ENCODE results near the gene TENT5C. TPM values are rescaled to one million over a fixed set of nuclear protein-coding genes. Genes with fewer than 3 reads are reported as not detected.
A peak's percentile ranks its signal among the peaks of the same experiment; 100 is the strongest.

Gene TENT5C
- total and polyA plus RNA-seq, 9 of the 15 experiments (the other 6 are each of a cell fraction or from before 2014, with no cell fraction given) = 1.8 to 7.7 (median 4.0) TPM

GRCh38 chr1:117659550-117660270, 53.9 kb downstream of the TENT5C start (continued):
- TF ChIP-seq ZNF354B (CRISPR knock-in tag; IDR thresholded peaks at IDR 0.05) (0 out of 2 replicates have a peak, but pooled peaks have one; percentile 9), GATA2 (CRISPR knock-in tag; IDR thresholded peaks at IDR 0.05) (peak; percentile 55; the same call in 1 of the 2 replicates), TGIF2 (CRISPR knock-in tag; IDR thresholded peaks at IDR 0.05) (no peak), ZNF644 (tag; IDR thresholded peaks at IDR 0.05; ENCODE audit: low read depth) (no peak), RB1 (IDR thresholded peaks at IDR 0.05; ENCODE audit: low read depth) (no peak), ELF1 (tag; IDR thresholded peaks at IDR 0.05) (no peak), HNRNPL (IDR thresholded peaks at IDR 0.05; ENCODE audit: low read depth, low read length) (no peak), RCOR1 (IDR thresholded peaks at IDR 0.05; ENCODE audit: borderline replicate concordance in 1 of 2, low read depth in 2 of 2, low read length in 2 of 2) (peak; percentile 68 to 95), XRCC5 (IDR thresholded peaks at IDR 0.05; ENCODE audit: low read depth, low read length) (no peak), TRIM24 (IDR thresholded peaks at IDR 0.05) (peak; percentile 77 to 84), KLF16 (IDR thresholded peaks at IDR 0.05) (peak; percentile 82), MCM5 (IDR thresholded peaks at IDR 0.05; ENCODE audit: low read depth) (no peak), FOSL1 (tag; conservative IDR thresholded peaks at IDR 0.05) (no peak), ZNF280A (IDR thresholded peaks at IDR 0.05; ENCODE audit: low read depth, partially characterized antibody) (no peak)
- TF ChIP-seq, protein P1, sequence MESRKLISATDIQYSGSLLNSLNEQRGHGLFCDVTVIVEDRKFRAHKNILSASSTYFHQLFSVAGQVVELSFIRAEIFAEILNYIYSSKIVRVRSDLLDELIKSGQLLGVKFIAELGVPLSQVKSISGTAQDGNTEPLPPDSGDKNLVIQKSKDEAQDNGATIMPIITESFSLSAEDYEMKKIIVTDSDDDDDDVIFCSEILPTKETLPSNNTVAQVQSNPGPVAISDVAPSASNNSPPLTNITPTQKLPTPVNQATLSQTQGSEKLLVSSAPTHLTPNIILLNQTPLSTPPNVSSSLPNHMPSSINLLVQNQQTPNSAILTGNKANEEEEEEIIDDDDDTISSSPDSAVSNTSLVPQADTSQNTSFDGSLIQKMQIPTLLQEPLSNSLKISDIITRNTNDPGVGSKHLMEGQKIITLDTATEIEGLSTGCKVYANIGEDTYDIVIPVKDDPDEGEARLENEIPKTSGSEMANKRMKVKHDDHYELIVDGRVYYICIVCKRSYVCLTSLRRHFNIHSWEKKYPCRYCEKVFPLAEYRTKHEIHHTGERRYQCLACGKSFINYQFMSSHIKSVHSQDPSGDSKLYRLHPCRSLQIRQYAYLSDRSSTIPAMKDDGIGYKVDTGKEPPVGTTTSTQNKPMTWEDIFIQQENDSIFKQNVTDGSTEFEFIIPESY (CRISPR knock-in tag; IDR thresholded peaks at IDR 0.05) = no peak
- TF ChIP-seq, protein P2, sequence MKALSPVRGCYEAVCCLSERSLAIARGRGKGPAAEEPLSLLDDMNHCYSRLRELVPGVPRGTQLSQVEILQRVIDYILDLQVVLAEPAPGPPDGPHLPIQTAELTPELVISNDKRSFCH (CRISPR knock-in tag; IDR thresholded peaks at IDR 0.05) = no peak
- TF ChIP-seq, protein P2 (tag; IDR thresholded peaks at IDR 0.05) = no peak
- TF ChIP-seq, protein P3, sequence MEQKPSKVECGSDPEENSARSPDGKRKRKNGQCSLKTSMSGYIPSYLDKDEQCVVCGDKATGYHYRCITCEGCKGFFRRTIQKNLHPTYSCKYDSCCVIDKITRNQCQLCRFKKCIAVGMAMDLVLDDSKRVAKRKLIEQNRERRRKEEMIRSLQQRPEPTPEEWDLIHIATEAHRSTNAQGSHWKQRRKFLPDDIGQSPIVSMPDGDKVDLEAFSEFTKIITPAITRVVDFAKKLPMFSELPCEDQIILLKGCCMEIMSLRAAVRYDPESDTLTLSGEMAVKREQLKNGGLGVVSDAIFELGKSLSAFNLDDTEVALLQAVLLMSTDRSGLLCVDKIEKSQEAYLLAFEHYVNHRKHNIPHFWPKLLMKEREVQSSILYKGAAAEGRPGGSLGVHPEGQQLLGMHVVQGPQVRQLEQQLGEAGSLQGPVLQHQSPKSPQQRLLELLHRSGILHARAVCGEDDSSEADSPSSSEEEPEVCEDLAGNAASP (IDR thresholded peaks at IDR 0.05) = no peak
- TF ChIP-seq, protein P4, sequence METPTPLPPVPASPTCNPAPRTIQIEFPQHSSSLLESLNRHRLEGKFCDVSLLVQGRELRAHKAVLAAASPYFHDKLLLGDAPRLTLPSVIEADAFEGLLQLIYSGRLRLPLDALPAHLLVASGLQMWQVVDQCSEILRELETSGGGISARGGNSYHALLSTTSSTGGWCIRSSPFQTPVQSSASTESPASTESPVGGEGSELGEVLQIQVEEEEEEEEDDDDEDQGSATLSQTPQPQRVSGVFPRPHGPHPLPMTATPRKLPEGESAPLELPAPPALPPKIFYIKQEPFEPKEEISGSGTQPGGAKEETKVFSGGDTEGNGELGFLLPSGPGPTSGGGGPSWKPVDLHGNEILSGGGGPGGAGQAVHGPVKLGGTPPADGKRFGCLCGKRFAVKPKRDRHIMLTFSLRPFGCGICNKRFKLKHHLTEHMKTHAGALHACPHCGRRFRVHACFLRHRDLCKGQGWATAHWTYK (CRISPR knock-in tag; IDR thresholded peaks at IDR 0.05) = no peak
- TF ChIP-seq, protein P5, sequence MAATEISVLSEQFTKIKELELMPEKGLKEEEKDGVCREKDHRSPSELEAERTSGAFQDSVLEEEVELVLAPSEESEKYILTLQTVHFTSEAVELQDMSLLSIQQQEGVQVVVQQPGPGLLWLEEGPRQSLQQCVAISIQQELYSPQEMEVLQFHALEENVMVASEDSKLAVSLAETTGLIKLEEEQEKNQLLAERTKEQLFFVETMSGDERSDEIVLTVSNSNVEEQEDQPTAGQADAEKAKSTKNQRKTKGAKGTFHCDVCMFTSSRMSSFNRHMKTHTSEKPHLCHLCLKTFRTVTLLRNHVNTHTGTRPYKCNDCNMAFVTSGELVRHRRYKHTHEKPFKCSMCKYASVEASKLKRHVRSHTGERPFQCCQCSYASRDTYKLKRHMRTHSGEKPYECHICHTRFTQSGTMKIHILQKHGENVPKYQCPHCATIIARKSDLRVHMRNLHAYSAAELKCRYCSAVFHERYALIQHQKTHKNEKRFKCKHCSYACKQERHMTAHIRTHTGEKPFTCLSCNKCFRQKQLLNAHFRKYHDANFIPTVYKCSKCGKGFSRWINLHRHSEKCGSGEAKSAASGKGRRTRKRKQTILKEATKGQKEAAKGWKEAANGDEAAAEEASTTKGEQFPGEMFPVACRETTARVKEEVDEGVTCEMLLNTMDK (IDR thresholded peaks at IDR 0.05; ENCODE audit: borderline replicate concordance, insufficient read depth, low read depth, low read length, poor library complexity, severe bottlenecking) = no peak

Measured in K562 (cell line).